GM18861 (cell line): ENCODE data around the gene LYSMD2.

Experiments used
- ATAC-seq: cut with Tn5 transposase; IDR thresholded peaks from one replicate; pipeline ENCODE4 v1.9.1; 2021; ENCODE audit not compliant: unreplicated experiment

Gene LYSMD2

GRCh38 chr15:51720201-51720995, 17.1 kb downstream of the LYSMD2 start:
- no peak for ATAC-seq

- ATAC-seq: no peak
These were observed 18.7 kb downstream of the LYSMD2 start for GRCh38 chr15:51718746-51719145.

GRCh38 chr15:51718219-51718618, 19.2 kb downstream of the LYSMD2 start:
- no peak for ATAC-seq

GRCh38 chr15:51714911-51715310, 22.5 kb downstream of the LYSMD2 start:
- ATAC-seq: no peak

- ATAC-seq: no peak
These were observed 23.3 kb downstream of the LYSMD2 start for GRCh38 chr15:51714162-51714561.

GRCh38 chr15:51709031-51709430, 28.4 kb downstream of the LYSMD2 start:
- ATAC-seq: no peak

GRCh38 chr15:51708013-51708412, 29.4 kb downstream of the LYSMD2 start:
- ATAC-seq: no peak

GRCh38 chr15:51706926-51707608, 30.4 kb downstream of the LYSMD2 start:
- ATAC-seq: no peak

GRCh38 chr15:51706291-51706690, 31.2 kb downstream of the LYSMD2 start:
- no peak for ATAC-seq

- ATAC-seq: no peak
These were observed 34.7 kb downstream of the LYSMD2 start for GRCh38 chr15:51702710-51703109.

GRCh38 chr15:51699373-51699772, 38.1 kb downstream of the LYSMD2 start:
- no peak for ATAC-seq

- ATAC-seq: no peak
These were observed 40.3 kb downstream of the LYSMD2 start for GRCh38 chr15:51697163-51697562.

- no peak for ATAC-seq
These were observed 40.9 kb downstream of the LYSMD2 start for GRCh38 chr15:51696566-51696965.

GRCh38 chr15:51692154-51692553, 45.3 kb downstream of the LYSMD2 start:
- ATAC-seq: no peak

GRCh38 chr15:51688863-51689262, 48.6 kb downstream of the LYSMD2 start:
- no peak for ATAC-seq

GRCh38 chr15:51687565-51687964, 49.9 kb downstream of the LYSMD2 start:
- no peak for ATAC-seq

GRCh38 chr15:51681303-51681963, 56.0 kb downstream of the LYSMD2 start, which contains the start of gene SCG3:
SCG3 (plus strand) TSS chr15:51681503; CDS start chr15:51681756, 253 bp downstream.
- ATAC-seq: no peak

- ATAC-seq: no peak
These were observed 57.1 kb downstream of the LYSMD2 start for GRCh38 chr15:51680321-51680720.

GRCh38 chr15:51678096-51678495, 59.4 kb downstream of the LYSMD2 start:
- ATAC-seq: no peak

GRCh38 chr15:51677452-51677851, 60.0 kb downstream of the LYSMD2 start:
- ATAC-seq: no peak

GRCh38 chr15:51677021-51677420, 60.4 kb downstream of the LYSMD2 start:
- ATAC-seq: no peak

- no peak for ATAC-seq
These were observed 62.2 kb downstream of the LYSMD2 start for GRCh38 chr15:51675234-51675633.
